Caco-2 (cell line): ENCODE data around the gene FSTL3. TPM values are rescaled to one million over a fixed set of nuclear protein-coding genes. Genes with fewer than 3 reads are reported as not detected.

Source experiments
- BruUV-seq: library from RNA; stranded (reverse); fragments of 400-500 nt; replicated peaks from 2 replicates; lab custom pipeline; 2021; lab: Mats Ljungman, UMichigan
- CTCF ChIA-PET: fragments of 300-600 bp; sonication (Branson Sonifier 250); formaldehyde crosslinking; loops from one replicate; lab custom pipeline; 2022; ENCODE audit warnings: antibody characterized with exemption; lab: Charles Lee
- POLR2A ChIA-PET: fragments of 300-600 bp; sonication (Branson Sonifier 250); formaldehyde crosslinking; loops from one replicate; lab custom pipeline; 2022; ENCODE audit warnings: antibody characterized with exemption; lab: Charles Lee
- DNase-seq, 2 experiments: peaks; one replicate each; pipeline versions ENCODE4 v3.0.0 to v3.0.0-alpha.2; 2020 to 2022
- H3K27me3 ChIP-seq: replicated peaks from 2 replicates; pipeline ENCODE4 v1.6.0; 2011; ENCODE audit warnings: low read length; ENCODE audit not compliant: control insufficient read depth, insufficient read depth
- H3K36me3 ChIP-seq: 2 replicates; pipeline ENCODE4 v1.5.1; 2011; ENCODE audit warnings: low read length; ENCODE audit not compliant: control insufficient read depth, insufficient read depth
- H3K4me1 ChIP-seq: fragments of 250-450 bp; sonication (Bioruptor Pico); 2 replicates; pipeline ENCODE4 v1.5.1; 2020; ENCODE audit warnings: mild to moderate bottlenecking
- H3K4me3 ChIP-seq: 2 replicates; pipeline ENCODE4 v1.5.1; 2011; ENCODE audit warnings: low read depth, mild to moderate bottlenecking, control low read depth, low read length
- H3K9me3 ChIP-seq: fragments of 250-450 bp; sonication (Bioruptor Pico); 2 replicates; pipeline ENCODE4 v1.5.1; 2020; ENCODE audit warnings: mild to moderate bottlenecking, moderate library complexity
- H3K27ac Mint-ChIP-seq: one replicate; pipeline ENCODE4 v1.8.0; 2022; ENCODE audit warnings: mixed read lengths; ENCODE audit not compliant: unreplicated experiment
- H3K27me3 Mint-ChIP-seq: one replicate; pipeline ENCODE4 v1.8.0; 2022; ENCODE audit warnings: mixed read lengths; ENCODE audit not compliant: insufficient read depth, unreplicated experiment
- H3K36me3 Mint-ChIP-seq: one replicate; pipeline ENCODE4 v1.8.0; 2022; ENCODE audit warnings: mild to moderate bottlenecking, mixed read lengths; ENCODE audit not compliant: insufficient read depth, unreplicated experiment
- H3K4me1 Mint-ChIP-seq: one replicate; pipeline ENCODE4 v1.8.0; 2022; ENCODE audit warnings: low read depth, mixed read lengths; ENCODE audit not compliant: unreplicated experiment
- H3K4me3 Mint-ChIP-seq: one replicate; pipeline ENCODE4 v1.8.0; 2022; ENCODE audit warnings: mild to moderate bottlenecking, moderate library complexity, mixed read lengths; ENCODE audit not compliant: unreplicated experiment
- H3K9me3 Mint-ChIP-seq: one replicate; pipeline ENCODE4 v1.8.0; 2022; ENCODE audit warnings: mixed read lengths; ENCODE audit not compliant: unreplicated experiment
- intact Hi-C: fragments of 100-400 bp; cut with micrococcal nuclease; formaldehyde crosslinking; loops from one replicate; pipeline ENCODE4 v1.10.0; 2022; ENCODE audit not compliant: unreplicated experiment
- total RNA-seq: library from RNA; stranded (reverse); gene quantifications from 2 replicates; pipeline ENCODE4 v1.2.3, GENCODE V29; 2022
- TF ChIP-seq, protein P1 (sequence below), 2 experiments: fragments of 200-600 bp in 1 of 2; IDR thresholded peaks; 1 replicate in 1 of 2; 2 replicates in 1 of 2; pipeline versions ENCODE4 v1.5.1 to v1.8.0; 2011 to 2022; ENCODE audit warnings: antibody characterized with exemption in 1 of 2, control low read depth in 1 of 2, inconsistent platforms in 1 of 2, low read depth in 1 of 2, low read length in 1 of 2, mild to moderate bottlenecking in 1 of 2, moderate library complexity in 1 of 2; ENCODE audit not compliant: insufficient read depth in 1 of 2, severe bottlenecking in 1 of 2, unreplicated experiment in 1 of 2

Gene FSTL3
- total RNA-seq, 1 experiment from 2014 or later = 26.3 TPM

DNA sequence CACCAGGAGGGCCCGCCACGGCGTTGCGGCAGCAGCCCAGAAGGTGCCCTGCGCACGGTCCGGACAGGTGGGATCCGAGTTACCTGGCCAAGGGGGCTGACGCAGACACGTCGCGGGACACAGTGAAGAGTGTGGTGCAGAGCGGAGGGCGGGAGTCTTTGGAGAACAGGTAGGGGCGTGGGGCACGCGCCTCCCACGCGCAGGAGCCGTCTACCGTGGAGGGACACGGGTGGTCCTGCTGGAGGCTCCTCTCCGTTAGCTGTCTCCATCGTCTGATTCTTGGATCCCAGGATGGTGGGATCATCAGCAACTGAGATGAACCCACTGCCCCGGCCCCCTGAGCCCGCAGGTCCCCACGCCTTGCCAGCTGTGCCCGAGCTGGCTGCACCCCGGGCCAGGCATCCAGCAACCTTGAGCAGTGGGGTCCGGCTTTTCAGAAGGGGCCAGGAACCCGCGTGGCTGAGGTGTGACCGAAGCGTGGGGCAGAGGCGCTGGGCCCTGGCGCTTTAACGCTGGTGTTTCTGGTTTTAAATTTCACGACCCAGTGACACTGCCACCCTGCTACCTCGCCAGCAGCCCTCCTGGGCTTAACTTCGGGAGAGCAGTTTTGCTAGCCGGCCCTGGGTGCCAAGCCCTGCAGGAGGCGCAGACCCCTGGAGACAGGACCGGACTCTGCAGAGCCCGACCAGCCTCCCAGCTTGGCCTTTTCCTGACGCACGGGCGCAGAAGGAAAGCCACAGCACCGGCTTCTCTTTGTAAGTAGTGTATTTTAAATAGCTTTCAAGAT lies 29.2 kb upstream of the FSTL3 start:
- Mint-ChIP-seq H3K4me1 (no peaks in the 10 kb centered on the region), H3K36me3 (peaks cover 43% of the 10 kb centered on the region), H3K27me3 (no peaks in the 10 kb centered on the region), H3K4me3 (no peak overlapping the region), H3K9me3 (no peaks in the 10 kb centered on the region), H3K27ac (no peak overlapping the region)
- TF ChIP-seq, protein P1, sequence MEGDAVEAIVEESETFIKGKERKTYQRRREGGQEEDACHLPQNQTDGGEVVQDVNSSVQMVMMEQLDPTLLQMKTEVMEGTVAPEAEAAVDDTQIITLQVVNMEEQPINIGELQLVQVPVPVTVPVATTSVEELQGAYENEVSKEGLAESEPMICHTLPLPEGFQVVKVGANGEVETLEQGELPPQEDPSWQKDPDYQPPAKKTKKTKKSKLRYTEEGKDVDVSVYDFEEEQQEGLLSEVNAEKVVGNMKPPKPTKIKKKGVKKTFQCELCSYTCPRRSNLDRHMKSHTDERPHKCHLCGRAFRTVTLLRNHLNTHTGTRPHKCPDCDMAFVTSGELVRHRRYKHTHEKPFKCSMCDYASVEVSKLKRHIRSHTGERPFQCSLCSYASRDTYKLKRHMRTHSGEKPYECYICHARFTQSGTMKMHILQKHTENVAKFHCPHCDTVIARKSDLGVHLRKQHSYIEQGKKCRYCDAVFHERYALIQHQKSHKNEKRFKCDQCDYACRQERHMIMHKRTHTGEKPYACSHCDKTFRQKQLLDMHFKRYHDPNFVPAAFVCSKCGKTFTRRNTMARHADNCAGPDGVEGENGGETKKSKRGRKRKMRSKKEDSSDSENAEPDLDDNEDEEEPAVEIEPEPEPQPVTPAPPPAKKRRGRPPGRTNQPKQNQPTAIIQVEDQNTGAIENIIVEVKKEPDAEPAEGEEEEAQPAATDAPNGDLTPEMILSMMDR (IDR thresholded peaks at IDR 0.05; ENCODE audit: insufficient read depth in 1 of 2, low read depth in 1 of 2, low read length in 1 of 2, severe bottlenecking in 1 of 2, unreplicated experiment in 1 of 2) = no peak
- CTCF ChIA-PET = no interaction called here
- BruUV-seq = no TSS peak
- no peaks in the 10 kb centered on the region for H3K36me3 ChIP-seq
- intact Hi-C loops = no loop called here
- H3K9me3 ChIP-seq = no peaks in the 10 kb centered on the region
- POLR2A ChIA-PET = no interaction called here
- no peaks in the 10 kb centered on the region for H3K4me1 ChIP-seq
- no peak overlapping the region for H3K4me3 ChIP-seq
- H3K27me3 ChIP-seq = no peaks in the 10 kb centered on the region
- no peak for DNase-seq

DNA sequence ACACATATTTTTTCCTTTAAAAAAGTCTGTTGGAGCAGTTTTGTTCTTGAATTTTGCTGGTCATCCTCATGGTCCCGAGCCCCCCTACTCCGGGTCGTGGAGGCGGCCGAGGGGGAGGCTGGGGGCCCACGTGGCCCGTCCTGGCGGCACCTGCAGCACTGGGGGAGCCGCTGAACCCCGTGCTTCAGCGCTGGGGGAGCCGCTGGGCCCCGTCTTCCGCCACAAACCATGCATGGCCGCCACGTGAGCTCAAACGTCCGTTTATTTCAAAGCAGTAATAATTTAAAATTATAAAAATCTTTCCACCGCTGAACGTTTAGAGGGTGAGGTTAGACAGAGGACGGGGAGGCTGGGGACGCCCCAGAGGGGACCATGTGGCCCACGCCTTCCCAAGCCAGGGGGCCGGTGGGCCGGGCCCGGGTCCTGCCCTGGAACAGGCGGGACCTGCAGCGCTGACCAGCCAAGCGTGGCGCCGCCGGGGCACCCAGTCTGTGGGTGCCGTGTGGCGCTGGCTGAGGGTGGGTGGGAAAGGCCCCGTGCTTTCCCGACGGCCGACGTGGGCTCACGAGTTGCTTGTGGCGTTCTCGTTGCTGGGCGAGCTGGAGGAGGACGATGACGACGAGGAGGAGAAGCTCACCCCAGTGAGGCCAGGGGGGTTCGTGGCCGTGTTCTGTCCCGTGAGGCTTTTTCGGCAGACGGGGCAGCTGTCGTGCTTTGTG lies 28.5 kb upstream of the FSTL3 start:
- Mint-ChIP-seq H3K27ac (no peak overlapping the region), H3K9me3 (no peaks in the 10 kb centered on the region), H3K4me3 (no peak overlapping the region), H3K36me3 (peaks cover 44% of the 10 kb centered on the region), H3K4me1 (no peaks in the 10 kb centered on the region), H3K27me3 (no peaks in the 10 kb centered on the region)
- Histone ChIP-seq H3K36me3 (no peaks in the 10 kb centered on the region), H3K4me3 (no peak overlapping the region), H3K9me3 (no peaks in the 10 kb centered on the region), H3K4me1 (no peaks in the 10 kb centered on the region), H3K27me3 (no peaks in the 10 kb centered on the region)
- ChIA-PET CTCF (no interaction called here), POLR2A (no interaction called here)
- TF ChIP-seq, protein P1 (IDR thresholded peaks at IDR 0.05; ENCODE audit: insufficient read depth in 1 of 2, low read depth in 1 of 2, low read length in 1 of 2, severe bottlenecking in 1 of 2, unreplicated experiment in 1 of 2) = no peak
- BruUV-seq = TSS peak; percentile 68
- intact Hi-C loops = no loop called here
- no peak for DNase-seq

DNA sequence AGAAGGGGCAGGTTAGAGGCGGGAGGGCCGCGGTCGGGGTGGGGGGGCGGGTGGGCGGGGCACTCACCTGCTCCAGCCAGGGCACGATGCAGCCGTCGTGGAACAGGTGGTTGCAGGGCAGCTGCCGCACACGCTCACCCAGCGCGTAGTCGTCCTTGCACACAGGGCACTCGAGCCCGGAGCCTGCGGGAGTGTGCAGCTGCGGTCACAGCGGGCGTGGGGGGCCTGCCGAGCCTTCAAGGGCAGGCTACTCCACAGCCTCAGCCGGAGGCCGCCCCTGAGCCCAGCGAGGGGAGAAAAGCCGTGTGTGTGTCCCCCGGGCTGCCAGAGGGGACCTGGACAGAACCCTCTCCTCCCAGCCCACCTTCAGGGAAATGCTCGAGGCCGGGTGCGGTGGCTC lies 27.9 kb upstream of the FSTL3 start:
- ChIA-PET POLR2A (no interaction called here), CTCF (no interaction called here)
- H3K27me3 Mint-ChIP-seq = no peaks in the 10 kb centered on the region
- Histone ChIP-seq H3K9me3 (no peaks in the 10 kb centered on the region), H3K27me3 (no peaks in the 10 kb centered on the region), H3K4me1 (no peaks in the 10 kb centered on the region), H3K36me3 (no peaks in the 10 kb centered on the region; the same call in 1 of the 2 replicates), H3K4me3 (no peak overlapping the region)
- TF ChIP-seq, protein P1 (IDR thresholded peaks at IDR 0.05; ENCODE audit: insufficient read depth in 1 of 2, low read depth in 1 of 2, low read length in 1 of 2, severe bottlenecking in 1 of 2, unreplicated experiment in 1 of 2) = no peak
- H3K36me3 Mint-ChIP-seq = peaks cover 44% of the 10 kb centered on the region
- H3K4me1 Mint-ChIP-seq = no peaks in the 10 kb centered on the region
- BruUV-seq = no TSS peak
- H3K4me3 Mint-ChIP-seq = no peak overlapping the region
- no peaks in the 10 kb centered on the region for H3K9me3 Mint-ChIP-seq
- intact Hi-C loops = no loop called here
- DNase-seq = no peak
- no peak overlapping the region for H3K27ac Mint-ChIP-seq
